Measurements from ENCODE around the gene FBXL2.

- TF ChIP-seq CTCF (conservative IDR thresholded peaks at IDR 0.05) (no peak), EZH2 (IDR thresholded peaks at IDR 0.05; ENCODE audit: low read depth) (no peak)
Measured at GRCh38 chr3:33419948-33420347, 142.7 kb downstream of the FBXL2 start.

All from PC-9 (cell line).